Measurements from ENCODE around the gene VAT1.

Gene VAT1

DNA sequence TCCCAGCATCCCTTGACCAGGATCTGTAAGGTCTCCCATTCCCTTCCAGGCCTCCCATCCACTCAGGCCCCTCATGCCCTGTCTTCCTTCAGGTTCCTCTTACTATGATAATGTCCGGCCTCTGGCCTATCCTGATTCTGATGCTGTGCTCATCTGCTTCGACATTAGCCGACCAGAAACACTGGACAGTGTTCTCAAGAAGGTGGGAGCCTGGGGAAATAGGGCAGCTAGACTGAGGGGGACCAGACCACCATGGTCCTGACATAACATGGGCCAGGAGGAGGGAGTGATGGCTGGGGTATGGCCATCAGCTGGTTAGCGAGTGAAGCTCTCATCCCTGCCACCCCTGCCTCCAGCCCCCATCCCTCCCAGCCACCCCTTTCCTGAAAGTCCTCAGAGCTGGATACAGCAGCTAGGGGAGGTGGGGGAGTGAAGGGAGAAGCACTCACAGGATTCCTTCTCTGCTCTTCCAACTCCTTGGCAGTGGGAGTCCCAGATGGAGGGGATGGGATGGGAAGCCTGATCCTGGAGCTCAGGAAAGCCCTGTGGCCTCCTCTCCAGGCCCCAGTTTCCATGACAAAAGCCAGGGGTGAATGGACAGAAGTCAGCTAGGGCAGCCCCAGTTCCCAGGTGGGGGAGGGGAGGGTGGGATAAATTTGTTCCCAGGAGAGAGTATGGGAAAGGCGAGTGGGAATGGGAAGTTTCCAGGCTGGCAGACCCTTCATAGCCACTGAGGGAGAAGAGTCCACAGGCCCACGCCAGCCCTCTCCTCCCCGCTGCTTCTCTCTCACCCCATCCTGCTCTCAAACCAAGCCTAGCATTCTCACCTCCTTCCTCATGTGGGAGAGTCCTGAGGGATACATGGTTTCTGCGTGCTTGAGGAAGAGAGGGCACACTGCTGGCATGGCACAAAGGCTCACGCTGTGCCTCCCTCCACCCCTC lies 5.2 kb upstream of the VAT1 start:
- DNase-seq (ENCODE audit: low read depth in 2 of 2), result no peak

- DNase-seq (ENCODE audit: low read depth in 2 of 2), result no peak
Measured at GRCh38 chr17:43026595-43026994, 4.4 kb upstream of the VAT1 start.

DNA sequence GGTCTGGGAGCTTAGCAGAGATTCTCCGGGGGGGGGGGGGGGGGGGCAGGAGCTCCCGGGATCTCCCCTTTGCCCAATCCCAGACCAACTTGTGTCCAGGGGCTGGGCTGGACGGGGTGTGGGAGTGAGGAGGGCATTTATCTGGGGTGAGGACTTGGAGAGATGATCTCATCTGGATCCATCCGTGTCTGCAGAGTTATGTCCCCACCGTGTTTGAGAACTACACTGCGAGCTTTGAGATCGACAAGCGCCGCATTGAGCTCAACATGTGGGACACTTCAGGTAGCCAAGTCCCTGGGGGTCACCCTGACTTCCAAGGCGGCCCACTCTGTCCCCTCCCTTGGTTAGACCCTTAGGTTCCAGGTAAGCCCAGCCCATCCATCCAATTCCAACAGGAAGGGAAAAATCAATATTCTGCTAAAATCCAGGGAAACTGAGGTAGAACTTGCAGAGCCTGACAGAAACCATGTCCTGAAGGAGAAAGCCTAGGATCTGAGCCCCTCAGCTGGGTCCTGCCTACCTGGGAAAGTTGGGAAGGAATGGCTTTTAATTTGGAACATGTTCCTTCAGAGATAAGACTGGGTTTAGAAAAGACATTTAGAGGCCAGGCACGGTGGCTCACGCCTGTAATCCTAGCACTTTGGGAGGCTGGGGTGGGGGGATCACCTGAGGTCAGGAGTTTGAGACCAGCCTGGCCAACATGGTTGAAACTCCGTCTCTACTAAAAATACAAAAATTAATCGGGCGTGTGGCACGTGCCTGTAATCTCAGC lies 3.8 kb upstream of the VAT1 start:
- DNase-seq (ENCODE audit: low read depth in 2 of 2), result no peak

- no peak for DNase-seq (ENCODE audit: low read depth in 2 of 2)
Measured at GRCh38 chr17:43025290-43025657, 3.1 kb upstream of the VAT1 start.

GRCh38 chr17:43024407-43025289 lies 2.5 kb upstream of the VAT1 start, which contains the start of gene RND2:
Gene RND2 (plus strand): TSS chr17:43025231. CDS start chr17:43025348, 117 bp downstream.
- DNase-seq (ENCODE audit: low read depth in 2 of 2), result peak; percentile 53 to 75

DNA sequence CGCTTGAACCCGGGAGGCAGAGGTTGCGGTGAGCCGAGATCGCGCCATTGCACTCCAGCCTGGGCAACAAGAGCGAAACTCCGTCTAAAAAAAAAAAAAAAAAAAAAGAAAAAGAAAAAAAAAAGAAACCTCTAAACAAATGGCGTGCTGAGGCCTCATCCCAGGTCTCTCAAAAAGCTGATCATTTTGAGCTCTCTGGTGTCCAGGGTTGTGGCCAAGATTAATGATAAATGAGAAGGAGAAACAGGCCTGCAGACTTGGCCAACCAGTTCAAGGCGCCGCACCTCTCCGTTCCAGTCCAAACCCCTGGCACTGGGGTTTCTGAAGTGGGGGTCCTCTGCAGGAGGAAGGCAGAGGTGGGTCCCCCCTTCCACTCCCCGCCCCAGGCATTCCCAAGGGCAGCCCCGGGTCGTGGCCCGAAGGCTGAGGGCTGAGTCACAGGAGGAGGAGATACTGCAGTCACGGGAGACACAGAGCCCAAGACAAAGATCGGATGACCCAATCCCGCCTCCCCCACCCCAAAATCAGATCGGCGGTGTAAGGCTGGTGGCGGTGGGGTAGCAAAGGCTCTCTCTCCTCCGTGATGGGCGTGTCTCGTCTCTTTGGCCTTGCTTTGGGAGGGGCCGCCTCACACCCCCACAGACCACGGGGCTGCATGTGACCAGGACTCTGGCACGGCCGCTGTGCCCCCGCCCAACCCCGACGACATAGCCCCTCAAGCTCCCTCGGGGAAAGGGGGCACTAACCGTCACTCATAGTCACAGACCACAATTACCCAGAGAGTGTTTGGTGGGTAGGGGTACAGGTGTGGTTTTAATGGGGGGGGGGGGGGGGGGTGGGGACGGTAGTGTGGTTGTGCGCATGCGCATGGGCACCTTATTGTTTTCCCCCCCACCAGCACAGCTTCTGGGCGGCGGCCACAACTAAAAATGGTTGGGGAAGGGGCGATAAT lies 1.1 kb downstream of the VAT1 start:
- no peak for DNase-seq (ENCODE audit: low read depth in 2 of 2)

DNA sequence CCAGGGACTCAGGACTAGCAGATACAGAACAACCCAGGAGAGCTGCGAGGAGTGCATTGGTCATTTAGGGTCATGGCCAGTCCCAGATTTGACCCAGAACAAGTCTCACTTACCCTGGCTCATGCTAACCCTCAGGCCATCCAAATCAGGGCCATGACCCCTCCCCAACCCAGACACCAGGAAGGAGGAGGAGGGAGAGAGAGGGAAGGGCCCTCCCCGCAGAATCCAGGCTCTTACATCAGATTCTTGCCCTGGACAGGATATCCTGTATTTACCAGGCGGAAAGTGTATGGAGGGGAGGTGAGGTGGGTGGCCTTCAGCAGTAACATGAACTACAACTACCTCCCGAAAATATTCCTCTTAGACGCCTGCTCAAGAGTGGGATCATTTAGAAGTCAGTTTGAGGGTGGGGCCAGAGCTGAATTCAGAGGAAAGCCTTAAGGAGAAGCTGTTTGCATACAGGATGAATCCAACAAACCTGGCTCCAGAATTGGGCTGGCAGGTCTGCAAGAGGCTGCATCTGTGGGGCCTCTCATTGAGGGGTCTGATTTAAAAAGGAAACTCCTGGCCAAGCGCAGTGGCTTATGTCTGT lies 2.1 kb downstream of the VAT1 start:
- DNase-seq (ENCODE audit: low read depth in 2 of 2), result no peak

DNA sequence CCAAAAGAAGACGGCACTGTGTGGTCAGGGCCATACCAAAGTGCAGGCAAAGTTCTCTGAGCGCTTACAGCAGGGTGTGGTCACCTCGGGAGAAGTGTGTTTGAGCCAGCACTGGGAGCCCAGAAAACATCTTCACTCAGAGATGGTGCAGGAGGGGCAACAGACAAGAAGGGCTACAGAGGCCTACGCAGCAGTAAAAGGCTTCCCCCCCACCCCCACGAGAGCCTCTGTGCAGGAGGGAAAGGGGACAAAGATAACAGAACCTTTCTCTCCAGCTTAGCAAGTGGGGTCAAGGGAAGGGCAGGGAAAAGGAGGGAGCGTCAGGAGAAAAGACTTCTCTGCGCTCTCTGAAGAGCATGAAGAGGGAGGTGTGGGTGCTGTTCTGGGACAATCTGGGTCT lies 2.8 kb downstream of the VAT1 start:
- no peak for DNase-seq (ENCODE audit: low read depth in 2 of 2)

GRCh38 chr17:43018932-43019331 lies 3.3 kb downstream of the VAT1 start:
- DNase-seq (ENCODE audit: low read depth in 2 of 2), result no peak

DNA sequence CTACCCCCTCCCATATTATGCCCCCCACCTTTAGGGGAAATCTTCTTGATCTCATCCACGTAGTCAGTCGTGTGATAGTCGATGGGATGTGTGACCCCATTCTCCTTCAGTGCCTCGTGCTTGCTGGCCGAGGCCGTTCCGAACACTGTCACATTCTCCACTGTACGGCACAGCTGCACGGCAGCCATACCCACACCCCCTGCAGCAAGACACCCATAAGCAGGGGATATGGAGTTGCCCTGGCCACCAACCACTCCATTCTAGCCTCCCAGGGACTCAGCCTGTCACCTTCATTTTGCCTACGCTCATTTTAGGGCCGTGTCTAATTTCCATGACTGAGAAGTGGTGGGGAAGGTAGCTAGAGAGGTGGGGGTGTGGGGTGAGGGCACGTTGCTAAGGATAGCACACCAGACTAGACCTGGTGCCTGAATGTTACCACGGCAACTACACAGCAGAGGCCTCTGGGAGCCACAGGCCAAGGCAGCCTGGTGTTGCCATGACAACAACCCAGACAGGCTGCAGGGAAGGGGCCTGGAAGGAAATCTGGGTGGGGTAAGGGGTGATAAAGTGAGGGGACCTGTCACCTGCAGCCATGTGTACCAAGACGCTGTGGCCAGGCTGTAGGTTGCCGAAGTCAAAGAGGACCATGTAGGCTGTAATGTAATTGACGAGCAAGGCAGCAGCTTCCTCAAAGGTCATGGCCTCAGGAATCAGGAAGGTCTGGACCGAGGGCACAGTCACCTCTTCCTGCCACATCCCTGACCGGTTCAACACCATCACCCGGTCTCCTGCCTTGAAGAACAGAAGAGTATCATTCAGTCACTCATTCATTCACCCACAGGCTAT lies 4.0 kb downstream of the VAT1 start:
- no peak for DNase-seq (ENCODE audit: low read depth in 2 of 2)

- no peak for DNase-seq (ENCODE audit: low read depth in 2 of 2)
Measured at GRCh38 chr17:43016216-43016615, 6.0 kb downstream of the VAT1 start.

- no peak for DNase-seq (ENCODE audit: low read depth in 2 of 2)
Measured at GRCh38 chr17:43015579-43015978, 6.6 kb downstream of the VAT1 start.

DNA sequence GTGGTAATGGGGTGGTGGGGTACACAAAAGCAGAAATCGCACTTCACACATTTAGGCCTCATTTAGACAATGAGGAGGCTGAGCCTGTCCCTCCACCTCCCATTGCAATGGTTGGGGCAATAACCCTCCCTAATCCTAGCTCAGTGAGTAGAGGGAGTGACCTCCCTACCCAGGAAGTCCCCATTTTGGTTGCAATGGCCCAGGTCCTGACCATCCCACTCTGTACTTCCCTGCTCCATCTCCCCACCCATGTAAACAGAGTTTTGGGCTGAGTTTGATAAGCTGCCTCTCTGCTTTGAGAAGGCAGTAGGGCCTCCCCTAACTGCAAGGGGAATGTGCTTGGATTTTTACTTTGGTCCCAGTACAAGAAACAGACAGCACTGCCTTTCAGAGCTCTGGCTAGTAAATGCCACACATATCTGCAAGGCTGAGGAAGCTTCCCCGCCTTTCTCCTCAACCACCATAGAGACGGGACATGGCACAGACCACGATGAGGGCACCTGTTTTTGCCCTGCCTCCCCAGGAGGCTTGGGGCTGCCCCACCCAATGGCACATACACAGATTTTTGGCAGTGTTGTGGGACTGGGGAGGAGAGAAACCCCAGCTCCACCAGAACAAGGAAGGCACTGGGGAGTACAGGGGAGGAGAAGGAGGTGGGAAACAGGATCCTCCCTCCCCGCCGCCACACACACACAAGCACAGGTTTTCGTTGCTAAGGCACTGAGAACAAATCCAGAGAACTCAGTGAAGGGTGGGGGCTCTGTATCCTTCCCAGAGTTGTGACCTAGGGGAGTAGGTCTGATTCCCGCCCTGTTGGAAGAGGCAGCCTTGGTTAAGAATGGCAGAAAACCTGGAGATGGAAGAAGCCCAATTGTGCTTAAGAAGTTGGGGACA lies 7.3 kb downstream of the VAT1 start:
- no peak for DNase-seq (ENCODE audit: low read depth in 2 of 2)

- no peak for DNase-seq (ENCODE audit: low read depth in 2 of 2)
Measured at GRCh38 chr17:43014020-43014648, 8.1 kb downstream of the VAT1 start.

GRCh38 chr17:43013296-43013695 lies 8.9 kb downstream of the VAT1 start:
- DNase-seq (ENCODE audit: low read depth in 2 of 2), result no peak

DNA sequence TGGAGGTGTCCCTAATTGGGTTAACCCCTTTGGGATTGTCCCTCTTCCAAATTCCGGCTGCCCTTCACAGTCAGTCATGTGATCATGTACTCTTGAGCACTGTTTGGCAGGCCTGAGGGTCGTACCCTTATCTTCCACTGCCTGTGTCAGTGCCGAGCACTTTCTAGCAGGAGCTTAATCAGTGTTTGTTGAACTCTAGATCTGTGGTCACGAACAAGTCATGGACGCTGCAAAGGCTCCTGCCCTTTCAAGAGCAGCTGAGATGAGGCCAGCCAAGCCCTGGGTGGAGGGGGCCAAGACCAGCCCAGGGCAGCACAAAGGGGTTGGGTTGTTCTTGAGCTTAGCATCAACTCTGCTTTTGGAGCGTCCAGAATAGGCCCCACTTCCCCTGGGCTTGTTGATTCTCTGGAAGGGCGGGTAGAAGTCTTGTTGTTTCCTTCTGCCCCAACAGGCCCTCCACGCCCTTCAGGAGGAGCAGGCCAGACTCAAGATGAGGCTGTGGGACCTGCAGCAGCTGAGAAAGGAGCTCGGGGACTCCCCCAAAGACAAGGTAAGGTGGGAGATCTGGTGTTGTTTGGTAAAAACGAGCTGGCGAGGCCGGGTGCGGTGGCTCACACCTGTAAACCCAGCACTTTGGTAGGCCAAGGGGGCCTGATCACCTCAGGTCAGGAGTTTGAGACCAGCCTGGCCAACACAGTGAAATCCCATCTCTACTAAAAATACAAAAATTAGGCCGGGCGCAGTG lies 10.3 kb downstream of the VAT1 start:
- no peak for DNase-seq (ENCODE audit: low read depth in 2 of 2)

GRCh38 chr17:43010667-43011308 lies 11.4 kb downstream of the VAT1 start:
- DNase-seq (ENCODE audit: low read depth in 2 of 2), result no peak
